Keratinocyte (primary cell): Measurements from ENCODE around the gene PPP2R5C. TPM values are rescaled to one million over a fixed set of nuclear protein-coding genes. Genes with fewer than 3 reads are reported as not detected.

Experiments
- DNase-seq: peaks from one replicate; pipeline ENCODE4 v3.0.0-alpha.2; 2011; ENCODE audit warnings: low read depth, missing footprints, low spot score
- FAIRE-seq: peaks from 2 replicates; lab custom pipeline; 2011; peaks lifted over from hg19 to GRCh38; lab: Jason Lieb, UNC
- H2AFZ ChIP-seq: 2 replicates; pipeline ENCODE4 v1.6.0; 2012; ENCODE audit warnings: low read length, control low read depth, inconsistent platforms; ENCODE audit not compliant: control insufficient read depth
- H3K27ac ChIP-seq: 2 replicates; pipeline ENCODE4 v1.5.1; 2011; ENCODE audit warnings: low read length; ENCODE audit not compliant: control insufficient read depth, insufficient read depth
- H3K27me3 ChIP-seq: 3 replicates; pipeline ENCODE4 v1.6.0; 2011; ENCODE audit warnings: low read length; ENCODE audit not compliant: control insufficient read depth, insufficient read depth; ENCODE audit errors: extremely low read depth
- H3K36me3 ChIP-seq, 2 experiments: 2 replicates in 1 of 2; 3 replicates in 1 of 2; pipeline ENCODE4 v1.5.1; 2011; ENCODE audit warnings: low read length in 2 of 2, mild to moderate bottlenecking in 1 of 2; ENCODE audit not compliant: control insufficient read depth in 2 of 2, insufficient read depth in 2 of 2; ENCODE audit errors: extremely low read depth in 1 of 2
- H3K4me1 ChIP-seq: 3 replicates; pipeline ENCODE4 v1.5.1; 2011; ENCODE audit warnings: low read length; ENCODE audit not compliant: control insufficient read depth, insufficient read depth; ENCODE audit errors: extremely low read depth
- H3K4me2 ChIP-seq: 3 replicates; pipeline ENCODE4 v1.6.0; 2011; ENCODE audit warnings: low read depth, low read length; ENCODE audit not compliant: control insufficient read depth, insufficient read depth; ENCODE audit errors: extremely low read depth
- H3K4me3 ChIP-seq, 3 experiments: fragments of 200-600 bp in 1 of 3; sonication (generic) in 1 of 3; 2 replicates in 2 of 3; 3 replicates in 1 of 3; pipeline ENCODE4 v1.5.1; 2011 to 2016; ENCODE audit warnings: low read length in 3 of 3, mild to moderate bottlenecking in 3 of 3, control low read depth in 2 of 3, inconsistent platforms in 1 of 3, low read depth in 1 of 3, mixed read lengths in 1 of 3, mixed run types in 1 of 3, moderate library complexity in 1 of 3; ENCODE audit not compliant: control insufficient read depth in 2 of 3, insufficient read depth in 2 of 3; ENCODE audit errors: extremely low read depth in 1 of 3
- H3K79me2 ChIP-seq: 2 replicates; pipeline ENCODE4 v1.6.0; 2012; ENCODE audit warnings: low read length; ENCODE audit not compliant: control insufficient read depth, insufficient read depth
- H3K9ac ChIP-seq: 3 replicates; pipeline ENCODE4 v1.6.0; 2011; ENCODE audit warnings: low read length; ENCODE audit not compliant: control insufficient read depth, insufficient read depth; ENCODE audit errors: extremely low read depth
- H3K9me1 ChIP-seq: 3 replicates; pipeline ENCODE4 v1.6.0; 2011; ENCODE audit warnings: low read length; ENCODE audit not compliant: control insufficient read depth, insufficient read depth; ENCODE audit errors: extremely low read depth
- H3K9me3 ChIP-seq: 2 replicates; pipeline ENCODE4 v1.5.1; 2012; ENCODE audit warnings: low read depth, low read length; ENCODE audit not compliant: control insufficient read depth
- H4K20me1 ChIP-seq: 3 replicates; pipeline ENCODE4 v1.6.0; 2011; ENCODE audit warnings: low read length; ENCODE audit not compliant: control insufficient read depth, insufficient read depth; ENCODE audit errors: extremely low read depth
- CTCF ChIP-seq, 3 experiments: IDR thresholded peaks in 1 of 3; conservative IDR thresholded peaks in 1 of 3; optimal IDR thresholded peaks in 1 of 3; 2 replicates in 2 of 3; 3 replicates in 1 of 3; pipeline versions ENCODE3 to v1.5.1; 2011; ENCODE audit warnings: low read length in 3 of 3, mild to moderate bottlenecking in 3 of 3, moderate library complexity in 2 of 3, control low read depth in 1 of 3, inconsistent platforms in 1 of 3; ENCODE audit not compliant: insufficient read depth in 2 of 3; ENCODE audit errors: extremely low read depth in 1 of 3
- EZH2 ChIP-seq: IDR thresholded peaks from one replicate; pipeline ENCODE4 v1.6.1; 2012; ENCODE audit warnings: inconsistent platforms, mild to moderate bottlenecking, low read length, moderate library complexity
- dilution Hi-C: fragments of 300-500 bp; cut with MboI; formaldehyde crosslinking; loops from one replicate; pipeline ENCODE4 v1.7.0; 2020; ENCODE audit warnings: low sequenced_read_pairs; ENCODE audit not compliant: extremely low pct_ligation_motif_present
- polyA plus RNA-seq, 5 experiments: library from polyadenylated mRNA; depleted of rRNA in 3 of 5; stranded (reverse) in 3 of 5; stranded (forward) in 1 of 5; unstranded in 1 of 5; fragments of >200 nt; gene quantifications; 1 replicate in 1 of 5; 2 replicates in 3 of 5; 3 replicates in 1 of 5; pipeline versions ENCODE4 v1.2.1 to v1.2.3, GENCODE V29; 2011 to 2012; ENCODE audit warnings: missing spikeins in 2 of 5, low read depth in 1 of 5, low replicate concordance in 1 of 5

The PPP2R5C gene
- polyA plus RNA-seq, 1 donor (not counting 4 experiments of a cell fraction or from before 2014, with no cell fraction given): 105 TPM

GRCh38 chr14:101870273-101870939 is 108.9 kb downstream of the PPP2R5C start:
- Histone ChIP-seq H3K9ac (no peak overlapping the region), H3K27me3 (no peaks in the 10 kb centered on the region), H4K20me1 (no peaks in the 10 kb centered on the region), H3K4me2 (no peak overlapping the region), H3K27ac (no peak overlapping the region), H3K4me1 (no peaks in the 10 kb centered on the region), H3K36me3 (no peaks in the 10 kb centered on the region), H3K4me3 (no peak overlapping the region), H3K9me1 (no peaks in the 10 kb centered on the region), H3K79me2 (peaks cover 25% of the 10 kb centered on the region), H2AFZ (no peak overlapping the region), H3K9me3 (no peaks in the 10 kb centered on the region)
- FAIRE-seq (no peak), DNase-seq (no peak)
- TF ChIP-seq CTCF (optimal IDR thresholded peaks at IDR 0.05 in 1 of 3, IDR thresholded peaks at IDR 0.05 in 1 of 3, conservative IDR thresholded peaks at IDR 0.05 in 1 of 3; ENCODE audit: extremely low read depth in 1 of 3, insufficient read depth in 2 of 3, low read length in 3 of 3) (no peak), EZH2 (no peak)
- dilution Hi-C loops: no loop called here

GRCh38 chr14:101872346-101872745 is 110.8 kb downstream of the PPP2R5C start:
- H4K20me1 ChIP-seq: peaks cover 4% of the 10 kb centered on the region

More at GRCh38 chr14:101872346-101872745, 110.8 kb downstream of the PPP2R5C start:
- H3K4me3 ChIP-seq: no peak overlapping the region
- dilution Hi-C loops: no loop called here
- no peaks in the 10 kb centered on the region for H3K4me1 ChIP-seq
- no peaks in the 10 kb centered on the region for H3K9me1 ChIP-seq
- H3K9me3 ChIP-seq: no peaks in the 10 kb centered on the region
- no peaks in the 10 kb centered on the region for H3K27me3 ChIP-seq
- H2AFZ ChIP-seq: no peak overlapping the region
- no peak overlapping the region for H3K9ac ChIP-seq
- DNase-seq: no peak
- no peak for FAIRE-seq
- TF ChIP-seq EZH2: no peak
- no peak for TF ChIP-seq CTCF (optimal IDR thresholded peaks at IDR 0.05 in 1 of 3, IDR thresholded peaks at IDR 0.05 in 1 of 3, conservative IDR thresholded peaks at IDR 0.05 in 1 of 3; ENCODE audit: extremely low read depth in 1 of 3, insufficient read depth in 2 of 3, low read length in 3 of 3)
- no peak overlapping the region for H3K27ac ChIP-seq
- H3K36me3 ChIP-seq: peaks cover 2 to 3% of the 10 kb centered on the region in 2 experiments
- H3K79me2 ChIP-seq: peaks cover 36% of the 10 kb centered on the region
- no peak overlapping the region for H3K4me2 ChIP-seq
